Neural progenitor cell (in vitro differentiated cells): Measurements from ENCODE around the gene DLX4.

Experiments used
- CTCF ChIP-seq: fragments of 200-600 bp; sonication (generic); IDR thresholded peaks from 2 replicates; pipeline ENCODE4 v1.5.1; 2017; ENCODE audit warnings: antibody characterized with exemption, mild to moderate bottlenecking
- EZH2 ChIP-seq: fragments of 200-600 bp; sonication (generic); IDR thresholded peaks from 2 replicates; pipeline ENCODE4 v1.6.1; 2017; ENCODE audit warnings: antibody characterized with exemption, mild to moderate bottlenecking, moderate library complexity

- no peak for TF ChIP-seq CTCF
- no peak for TF ChIP-seq EZH2
Observed at GRCh38 chr17:50021681-50022370, 52.8 kb downstream of the DLX4 start.
